Measurements from ENCODE around the gene LDHD.

The LDHD gene

GRCh38 chr16:75087375-75087979 is 29.1 kb downstream of the LDHD start:
- in situ Hi-C loops (cut with MboI; ENCODE audit: low pct_unique_long_range_greater_than_20kb, low sequenced_read_pairs): no loop called here
- peak; percentile 92 for DNase-seq

- no peak for DNase-seq
- in situ Hi-C loops (cut with MboI; ENCODE audit: low pct_unique_long_range_greater_than_20kb, low sequenced_read_pairs): no loop called here
Measured at GRCh38 chr16:75086688-75087374, 29.7 kb downstream of the LDHD start.

DNA sequence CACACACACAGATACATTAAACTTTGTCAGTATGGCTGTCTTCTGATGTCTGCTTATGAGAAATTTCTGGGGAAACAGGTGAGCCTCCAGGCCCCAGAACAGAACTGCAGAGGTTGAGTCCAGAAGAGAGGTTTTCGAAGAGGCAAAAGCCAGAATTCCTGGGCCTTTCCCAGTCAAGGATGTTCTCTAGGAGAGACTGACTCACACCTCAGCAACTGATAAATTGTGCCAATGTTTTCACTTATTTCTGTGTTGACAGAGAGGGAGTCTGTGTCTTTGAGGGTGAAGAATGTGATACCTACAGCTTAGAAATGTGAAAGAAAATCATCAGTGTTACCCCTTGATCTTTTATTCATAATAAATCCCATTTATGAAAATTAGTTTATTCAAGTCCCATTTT is 30.3 kb downstream of the LDHD start:
- in situ Hi-C loops (cut with MboI; ENCODE audit: low pct_unique_long_range_greater_than_20kb, low sequenced_read_pairs): no loop called here
- no peak for DNase-seq

- in situ Hi-C loops (cut with MboI; ENCODE audit: low pct_unique_long_range_greater_than_20kb, low sequenced_read_pairs): no loop called here
- no peak for DNase-seq
Measured at GRCh38 chr16:75085556-75085955, 31.0 kb downstream of the LDHD start.

DNA sequence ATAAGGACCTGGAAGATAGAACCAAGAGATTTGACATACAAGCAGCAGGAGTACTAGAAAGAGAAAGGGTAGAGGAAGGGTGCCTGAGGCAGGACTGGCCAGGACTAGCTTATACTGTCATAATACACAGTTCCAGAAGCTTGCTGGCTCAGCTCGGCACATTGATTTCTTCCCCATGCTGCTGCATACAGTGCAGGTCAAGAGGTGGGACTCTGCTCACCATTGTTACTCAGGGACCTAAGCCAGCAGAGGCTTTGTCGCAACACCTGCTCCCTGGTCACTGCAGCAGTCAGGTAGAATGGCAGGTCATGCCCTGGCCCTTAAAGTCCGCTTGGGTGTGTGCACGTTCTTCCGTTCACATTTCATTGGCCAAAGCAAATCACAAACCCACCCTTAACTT is 32.8 kb downstream of the LDHD start:
- no peak for DNase-seq
- in situ Hi-C loops (cut with MboI; ENCODE audit: low pct_unique_long_range_greater_than_20kb, low sequenced_read_pairs): no loop called here

- in situ Hi-C loops (cut with MboI; ENCODE audit: low pct_unique_long_range_greater_than_20kb, low sequenced_read_pairs): no loop called here
Measured at GRCh38 chr16:75081179-75081859, 35.3 kb downstream of the LDHD start.

DNA sequence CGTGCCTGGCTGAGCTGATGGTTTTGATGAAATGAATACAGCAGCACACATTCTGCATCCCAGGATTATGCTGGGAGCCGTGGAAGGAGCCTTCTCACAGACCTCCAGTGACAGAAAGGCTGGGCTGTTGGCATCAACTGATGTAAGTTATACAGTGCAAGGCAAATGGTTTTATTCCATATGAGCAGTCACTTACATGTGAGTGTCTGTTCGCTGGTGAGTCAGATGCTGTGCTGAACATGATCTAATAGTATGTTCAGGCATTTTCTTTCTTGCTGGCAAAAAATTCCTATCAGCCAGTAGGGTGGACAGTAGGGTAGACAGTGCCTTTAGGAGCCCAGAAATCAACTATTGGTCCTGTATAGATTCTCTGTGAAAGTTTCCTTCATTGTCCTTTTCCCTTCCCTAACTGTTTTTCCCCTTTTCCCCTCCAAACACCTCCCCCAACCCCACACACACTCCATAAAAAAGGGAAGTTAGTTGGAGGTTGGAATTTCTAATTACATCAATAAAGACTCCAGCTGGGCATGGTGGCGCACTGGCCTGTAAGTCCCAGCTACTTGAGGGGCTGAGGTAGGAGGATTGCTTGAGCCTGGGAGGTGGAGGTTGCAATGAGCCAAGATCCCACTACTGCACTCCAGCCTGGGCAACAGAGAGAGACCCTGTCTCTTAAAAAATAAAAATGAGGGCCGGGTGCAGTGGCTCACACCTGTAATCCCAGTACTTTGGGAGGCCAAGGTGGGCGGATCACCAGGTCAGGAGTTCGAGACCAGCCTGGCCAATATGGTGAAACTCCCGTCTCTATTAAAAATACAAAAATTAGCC is 36.2 kb downstream of the LDHD start:
- no peak for DNase-seq
- in situ Hi-C loops (cut with MboI; ENCODE audit: low pct_unique_long_range_greater_than_20kb, low sequenced_read_pairs): no loop called here

More at GRCh38 chr16:75081179-75081859, 35.3 kb downstream of the LDHD start:
- no peak for DNase-seq

DNA sequence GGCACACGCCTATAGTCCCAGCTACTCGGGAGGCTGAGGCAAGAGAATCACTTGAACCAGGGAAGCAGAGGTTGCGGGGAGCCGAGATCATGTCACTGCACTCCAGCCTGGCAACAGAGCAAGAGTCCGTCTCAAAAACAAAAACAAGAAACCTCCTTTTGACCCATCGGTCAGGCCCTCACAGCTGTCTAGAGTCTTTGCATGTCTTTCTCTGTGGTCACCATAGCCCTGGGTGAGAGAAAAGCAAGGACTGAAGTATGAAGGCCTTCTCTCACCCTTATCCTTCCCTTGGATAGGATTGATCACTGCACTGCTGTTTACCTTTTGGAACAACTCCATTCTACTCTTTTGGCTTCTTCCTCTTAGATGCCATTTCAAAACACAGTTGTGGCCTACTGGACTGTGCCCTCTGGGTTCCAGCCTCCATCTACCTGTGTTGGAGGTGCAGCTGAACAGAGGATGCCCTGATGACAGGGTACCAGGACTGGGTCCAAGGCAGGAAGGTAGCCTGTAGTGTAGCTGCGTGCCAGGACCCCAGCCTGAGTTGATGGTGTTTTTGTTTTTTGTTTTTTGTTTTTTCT is 37.1 kb downstream of the LDHD start:
- in situ Hi-C loops (cut with MboI; ENCODE audit: low pct_unique_long_range_greater_than_20kb, low sequenced_read_pairs): no loop called here
- no peak for DNase-seq

DNA sequence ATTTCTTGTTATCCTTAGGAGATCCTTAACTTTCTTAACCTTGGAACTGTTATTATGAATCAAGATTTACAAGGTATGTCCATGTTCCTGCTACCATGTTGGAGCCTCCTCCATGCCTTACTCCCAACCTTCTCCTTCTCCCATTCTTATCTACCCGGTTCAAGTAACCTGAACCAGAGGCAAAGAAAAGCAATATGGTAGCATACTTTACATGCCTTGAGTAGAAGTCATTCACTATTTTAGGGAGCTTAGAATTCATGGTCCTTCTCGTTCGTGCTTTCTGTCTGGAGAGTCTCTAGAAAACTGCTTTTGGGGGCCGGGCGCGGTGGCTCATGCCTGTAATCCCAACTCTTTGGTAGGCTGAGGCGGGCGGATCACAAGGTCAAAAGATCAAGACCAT is 37.7 kb downstream of the LDHD start:
- in situ Hi-C loops (cut with MboI; ENCODE audit: low pct_unique_long_range_greater_than_20kb, low sequenced_read_pairs): no loop called here
- no peak for DNase-seq

DNA sequence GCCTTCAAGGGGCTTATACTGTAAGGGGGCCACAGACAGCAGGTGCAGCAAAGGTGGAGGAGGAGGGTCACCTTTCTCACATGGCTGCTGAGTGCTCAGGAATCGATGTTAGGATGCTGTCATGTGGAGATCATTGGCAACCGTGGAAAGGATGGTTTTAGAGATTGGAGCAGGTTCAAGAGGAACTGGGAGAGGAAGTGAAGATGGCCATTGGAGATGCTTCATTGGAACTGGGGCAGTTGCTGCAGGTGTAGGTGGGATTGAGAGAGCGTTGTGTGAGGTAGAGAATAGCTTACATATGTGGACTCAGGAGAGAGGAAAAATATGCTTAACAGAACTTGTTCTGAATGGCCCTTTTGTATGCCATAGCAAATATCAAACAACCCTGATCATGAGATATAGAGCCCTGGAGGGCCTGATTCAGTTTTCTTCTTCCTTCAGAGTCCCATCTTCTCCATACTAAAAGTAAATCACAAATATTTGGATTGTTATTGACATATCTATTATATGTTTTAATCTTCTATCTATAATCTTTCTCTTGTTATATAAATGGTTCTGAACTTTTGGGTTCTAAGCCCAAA is 40.8 kb downstream of the LDHD start:
- in situ Hi-C loops (cut with MboI; ENCODE audit: low pct_unique_long_range_greater_than_20kb, low sequenced_read_pairs): no loop called here
- DNase-seq: no peak

GRCh38 chr16:75074920-75075687 is 41.5 kb downstream of the LDHD start:
- in situ Hi-C loops (cut with MboI; ENCODE audit: low pct_unique_long_range_greater_than_20kb, low sequenced_read_pairs): no loop called here
- DNase-seq: peak; percentile 99

DNA sequence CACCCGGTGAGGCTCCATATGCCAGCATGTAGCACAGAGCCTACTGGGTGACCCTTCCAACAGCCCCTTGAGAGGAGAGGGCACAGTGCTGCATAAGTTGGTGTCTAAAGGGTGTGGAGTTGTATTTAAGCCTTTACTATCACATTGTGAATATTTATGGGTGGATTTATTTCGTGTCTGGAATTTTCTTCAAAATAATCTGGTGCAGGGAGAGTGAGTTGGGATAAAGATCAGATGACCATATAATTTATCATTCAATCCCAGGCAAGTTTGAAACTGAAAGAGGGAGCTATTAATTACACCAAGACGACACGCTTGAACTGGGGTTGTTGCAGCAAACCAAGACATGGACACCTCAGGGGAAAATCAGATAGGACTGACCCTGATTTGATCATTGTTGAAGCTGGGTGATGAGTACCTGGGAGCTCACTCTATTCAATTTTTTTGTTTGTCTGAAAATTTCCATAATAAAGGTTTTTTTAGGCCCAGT is 42.2 kb downstream of the LDHD start:
- no peak for DNase-seq
- in situ Hi-C loops (cut with MboI; ENCODE audit: low pct_unique_long_range_greater_than_20kb, low sequenced_read_pairs): no loop called here

GRCh38 chr16:75073545-75074303 is 42.9 kb downstream of the LDHD start:
- in situ Hi-C loops (cut with MboI; ENCODE audit: low pct_unique_long_range_greater_than_20kb, low sequenced_read_pairs): no loop called here
- DNase-seq: no peak

DNA sequence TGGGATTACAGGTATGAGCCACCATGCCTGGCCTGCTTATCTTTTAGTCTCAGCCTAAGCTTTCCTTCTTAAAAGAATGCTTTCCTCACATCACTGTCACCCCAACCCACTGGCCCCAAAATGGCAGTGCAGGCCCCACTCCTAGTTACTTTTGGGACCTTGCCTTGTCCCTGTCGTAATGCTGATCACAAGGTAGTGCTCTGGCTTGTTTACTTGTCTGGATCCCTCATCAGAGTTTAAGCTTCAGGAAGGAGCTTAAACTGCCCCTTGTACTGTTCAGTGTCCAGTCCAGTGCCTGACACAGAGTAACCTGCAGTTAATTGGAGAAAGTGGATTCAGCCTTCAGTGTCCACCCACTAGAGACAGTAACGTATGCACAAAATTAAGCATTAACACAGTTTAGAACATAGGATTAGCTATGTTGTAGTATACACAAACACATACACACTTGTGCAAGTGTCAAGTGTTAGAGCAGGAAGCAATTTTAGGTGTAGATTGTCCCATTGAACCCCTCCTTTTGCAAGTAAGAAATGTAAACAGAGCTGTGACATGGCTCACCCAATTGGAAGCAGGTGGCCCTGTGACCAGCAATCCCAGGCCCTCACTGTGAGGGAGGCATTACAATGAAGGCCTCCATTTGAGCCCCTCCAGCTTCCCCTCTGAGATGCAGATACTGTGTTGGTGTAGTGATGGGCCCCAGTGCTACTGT is 44.2 kb downstream of the LDHD start:
- in situ Hi-C loops (cut with MboI; ENCODE audit: low pct_unique_long_range_greater_than_20kb, low sequenced_read_pairs): no loop called here
- DNase-seq: no peak

- DNase-seq: no peak
- in situ Hi-C loops (cut with MboI; ENCODE audit: low pct_unique_long_range_greater_than_20kb, low sequenced_read_pairs): no loop called here
Measured at GRCh38 chr16:75071621-75072020, 45.0 kb downstream of the LDHD start.

GRCh38 chr16:75070012-75070841 is 46.4 kb downstream of the LDHD start:
- DNase-seq: no peak
- in situ Hi-C loops (cut with MboI; ENCODE audit: low pct_unique_long_range_greater_than_20kb, low sequenced_read_pairs): no loop called here

All from KBM-7 (cell line).